ENCODE results near the gene SCGB1D1. TPM values are rescaled to one million over a fixed set of nuclear protein-coding genes. Genes with fewer than 3 reads are reported as not detected.

Gene SCGB1D1
- total RNA-seq, 1 donor from 2014 or later = not detected

GRCh38 chr11:62169448-62169847 lies 20.6 kb upstream of the SCGB1D1 start:
- H4K20me1 ChIP-seq (ENCODE audit: low read depth) = no peaks in the 10 kb centered on the region
- no peaks in the 10 kb centered on the region for H3K36me3 Mint-ChIP-seq
- no peak for DNase-seq (ENCODE audit: low spot score)
- H3K27ac ChIP-seq = no peak overlapping the region
- no peak overlapping the region for H3K27ac Mint-ChIP-seq
- peaks cover 18% of the 10 kb centered on the region for H3K27me3 ChIP-seq
- H3K9me3 Mint-ChIP-seq = no peaks in the 10 kb centered on the region
- H3K4me3 ChIP-seq = no peak overlapping the region
- no peaks in the 10 kb centered on the region for H3K9me3 ChIP-seq (ENCODE audit: low read depth)
- peaks cover 7% of the 10 kb centered on the region for H3K4me1 Mint-ChIP-seq
- no peak for TF ChIP-seq EZH2 (IDR thresholded peaks at IDR 0.05)
- no peak for TF ChIP-seq EZH2phosphoT487 (IDR thresholded peaks at IDR 0.05)
- TF ChIP-seq, protein P1, sequence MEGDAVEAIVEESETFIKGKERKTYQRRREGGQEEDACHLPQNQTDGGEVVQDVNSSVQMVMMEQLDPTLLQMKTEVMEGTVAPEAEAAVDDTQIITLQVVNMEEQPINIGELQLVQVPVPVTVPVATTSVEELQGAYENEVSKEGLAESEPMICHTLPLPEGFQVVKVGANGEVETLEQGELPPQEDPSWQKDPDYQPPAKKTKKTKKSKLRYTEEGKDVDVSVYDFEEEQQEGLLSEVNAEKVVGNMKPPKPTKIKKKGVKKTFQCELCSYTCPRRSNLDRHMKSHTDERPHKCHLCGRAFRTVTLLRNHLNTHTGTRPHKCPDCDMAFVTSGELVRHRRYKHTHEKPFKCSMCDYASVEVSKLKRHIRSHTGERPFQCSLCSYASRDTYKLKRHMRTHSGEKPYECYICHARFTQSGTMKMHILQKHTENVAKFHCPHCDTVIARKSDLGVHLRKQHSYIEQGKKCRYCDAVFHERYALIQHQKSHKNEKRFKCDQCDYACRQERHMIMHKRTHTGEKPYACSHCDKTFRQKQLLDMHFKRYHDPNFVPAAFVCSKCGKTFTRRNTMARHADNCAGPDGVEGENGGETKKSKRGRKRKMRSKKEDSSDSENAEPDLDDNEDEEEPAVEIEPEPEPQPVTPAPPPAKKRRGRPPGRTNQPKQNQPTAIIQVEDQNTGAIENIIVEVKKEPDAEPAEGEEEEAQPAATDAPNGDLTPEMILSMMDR (IDR thresholded peaks at IDR 0.05) = no peak
- peaks cover 10% of the 10 kb centered on the region for H3K27me3 Mint-ChIP-seq (ENCODE audit: insufficient read depth, low read depth)
- H3K4me2 ChIP-seq = no peak overlapping the region
- no peak overlapping the region for H2AFZ ChIP-seq (replicated peaks)
- no peak overlapping the region for H3K9ac ChIP-seq
- H3K4me3 Mint-ChIP-seq = no peak overlapping the region
- no peaks in the 10 kb centered on the region for H3K79me2 ChIP-seq (ENCODE audit: low read depth)
- no peaks in the 10 kb centered on the region for H3F3A ChIP-seq (ENCODE audit: low read depth)
- H3K4me1 ChIP-seq = no peaks in the 10 kb centered on the region
- H3K36me3 ChIP-seq = no peaks in the 10 kb centered on the region

- no peak for DNase-seq (ENCODE audit: low spot score)
- no peaks in the 10 kb centered on the region for H3F3A ChIP-seq (ENCODE audit: low read depth)
- Mint-ChIP-seq H3K9me3 (no peaks in the 10 kb centered on the region), H3K36me3 (no peaks in the 10 kb centered on the region), H3K27me3 (ENCODE audit: insufficient read depth, low read depth) (peaks cover 10% of the 10 kb centered on the region), H3K4me3 (no peak overlapping the region), H3K27ac (no peak overlapping the region), H3K4me1 (peaks cover 7% of the 10 kb centered on the region)
- no peaks in the 10 kb centered on the region for H3K79me2 ChIP-seq (ENCODE audit: low read depth)
- no peak overlapping the region for H3K4me2 ChIP-seq
- peaks cover 18% of the 10 kb centered on the region for H3K27me3 ChIP-seq
- no peaks in the 10 kb centered on the region for H3K36me3 ChIP-seq
- H4K20me1 ChIP-seq (ENCODE audit: low read depth) = no peaks in the 10 kb centered on the region
- no peak for TF ChIP-seq EZH2phosphoT487 (IDR thresholded peaks at IDR 0.05)
- no peak for TF ChIP-seq EZH2 (IDR thresholded peaks at IDR 0.05)
- TF ChIP-seq, protein P1 (IDR thresholded peaks at IDR 0.05) = no peak
- H3K9me3 ChIP-seq (ENCODE audit: low read depth) = no peaks in the 10 kb centered on the region
- H3K4me1 ChIP-seq = no peaks in the 10 kb centered on the region
- no peak overlapping the region for H3K27ac ChIP-seq
- H3K4me3 ChIP-seq = no peak overlapping the region
- H2AFZ ChIP-seq (replicated peaks) = no peak overlapping the region
- no peak overlapping the region for H3K9ac ChIP-seq
Measured at GRCh38 chr11:62169935-62170334, 20.1 kb upstream of the SCGB1D1 start.

GRCh38 chr11:62171261-62171723 lies 18.7 kb upstream of the SCGB1D1 start:
- H3K4me3 ChIP-seq = no peak overlapping the region
- TF ChIP-seq EZH2 (IDR thresholded peaks at IDR 0.05) (no peak), EZH2phosphoT487 (IDR thresholded peaks at IDR 0.05) (peak; percentile 32)
- TF ChIP-seq, protein P1 (IDR thresholded peaks at IDR 0.05) = peak; percentile 89
- H3K27me3 ChIP-seq = peaks cover 18% of the 10 kb centered on the region
- no peaks in the 10 kb centered on the region for H3K9me3 Mint-ChIP-seq
- H3K79me2 ChIP-seq (ENCODE audit: low read depth) = no peaks in the 10 kb centered on the region
- no peaks in the 10 kb centered on the region for H3K9me3 ChIP-seq (ENCODE audit: low read depth)
- H3K27ac ChIP-seq = no peak overlapping the region
- no peak overlapping the region for H3K9ac ChIP-seq
- H2AFZ ChIP-seq (replicated peaks) = no peak overlapping the region
- no peak overlapping the region for H3K27ac Mint-ChIP-seq
- H3K4me1 ChIP-seq = no peaks in the 10 kb centered on the region
- no peaks in the 10 kb centered on the region for H3K36me3 ChIP-seq
- H4K20me1 ChIP-seq (ENCODE audit: low read depth) = no peaks in the 10 kb centered on the region
- H3K36me3 Mint-ChIP-seq = no peaks in the 10 kb centered on the region
- peak; percentile 95 for DNase-seq (ENCODE audit: low spot score)
- H3F3A ChIP-seq (ENCODE audit: low read depth) = no peaks in the 10 kb centered on the region
- peak overlapping the region; percentile 52 for H3K4me2 ChIP-seq
- peaks cover 7% of the 10 kb centered on the region for H3K4me1 Mint-ChIP-seq
- no peak overlapping the region for H3K4me3 Mint-ChIP-seq
- H3K27me3 Mint-ChIP-seq (ENCODE audit: insufficient read depth, low read depth) = peaks cover 10% of the 10 kb centered on the region
